ENCODE results near the gene NAALADL2. TPM values are rescaled to one million over a fixed set of nuclear protein-coding genes. Genes with fewer than 3 reads are reported as not detected.

NAALADL2 gene
- total RNA-seq, 1 donor from 2014 or later = not detected

DNA sequence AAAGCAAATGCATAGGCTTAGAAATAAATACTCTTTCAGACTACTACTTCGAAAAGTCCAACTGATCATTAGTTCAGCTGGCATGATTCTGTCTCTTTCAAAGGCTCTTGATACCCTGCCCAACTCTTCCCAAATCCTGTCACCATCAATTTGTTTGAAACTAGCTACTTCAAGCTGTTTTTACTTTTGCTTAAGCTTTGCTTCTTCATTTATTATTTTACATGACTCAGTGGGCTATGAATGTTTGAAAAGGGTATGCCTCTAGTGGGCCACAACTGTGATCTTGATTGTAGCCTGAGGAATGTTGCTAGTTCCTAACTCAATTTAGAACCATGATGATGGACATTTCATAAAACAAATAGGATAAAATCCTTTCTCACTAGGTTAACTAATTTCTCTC lies 340.8 kb downstream of the NAALADL2 start:
- intact Hi-C loops (cut with micrococcal nuclease) = no loop called here

DNA sequence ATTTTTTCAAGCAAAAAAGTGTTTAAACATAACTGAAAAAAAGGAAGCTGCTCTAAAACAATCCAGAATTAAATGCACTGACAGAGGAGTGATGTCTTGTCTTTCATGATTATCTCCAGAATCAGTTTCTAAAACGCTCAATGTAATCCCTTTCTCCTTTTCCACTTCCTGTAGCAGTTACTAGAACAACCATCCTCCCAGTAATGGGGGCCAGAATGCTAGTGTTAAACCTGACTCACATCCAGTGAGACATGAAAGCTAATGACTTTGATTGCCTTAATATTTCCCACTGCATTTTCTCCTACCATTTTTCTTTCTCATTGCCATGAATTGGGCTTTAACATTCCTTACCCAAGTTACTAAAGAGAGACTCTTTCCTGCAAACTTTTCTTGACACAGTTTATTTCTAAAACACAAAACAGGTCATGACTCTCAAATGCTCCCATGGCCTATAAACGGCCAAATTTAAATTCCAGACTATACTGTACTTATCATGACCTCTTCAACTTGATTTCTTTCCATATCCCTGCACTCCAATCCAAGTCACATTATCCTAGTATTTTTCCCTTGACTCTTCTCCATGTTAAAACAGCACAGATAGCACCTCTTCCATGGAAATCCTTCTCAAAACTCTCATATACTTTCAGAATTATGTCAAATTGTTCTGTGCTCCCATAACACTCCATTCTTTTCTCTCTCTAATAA lies 341.4 kb downstream of the NAALADL2 start:
- intact Hi-C loops (cut with micrococcal nuclease) = no loop called here

DNA sequence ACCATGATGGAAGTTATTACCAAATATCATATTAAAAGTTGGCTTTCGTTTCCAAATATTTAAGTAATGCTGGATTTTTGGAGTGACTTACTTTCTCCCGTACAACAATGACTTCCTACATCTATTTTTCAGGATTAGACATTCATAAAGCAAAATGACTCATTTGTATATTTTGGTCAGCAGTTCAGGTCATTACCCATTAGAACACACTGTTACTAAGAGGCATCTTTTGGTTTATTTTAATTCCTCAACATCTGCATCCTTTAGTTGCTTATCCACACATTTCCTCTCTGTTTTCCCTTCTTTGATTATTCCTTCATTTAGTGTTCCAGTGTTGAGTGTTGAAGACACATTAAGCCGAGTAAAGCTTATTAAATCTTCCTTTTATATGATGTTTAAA lies 348.2 kb downstream of the NAALADL2 start:
- intact Hi-C loops (cut with micrococcal nuclease) = loop anchor here (5.0 kb wide), 1 partner anchor 125 kb away; no protein-coding TSS in a partner anchor

DNA sequence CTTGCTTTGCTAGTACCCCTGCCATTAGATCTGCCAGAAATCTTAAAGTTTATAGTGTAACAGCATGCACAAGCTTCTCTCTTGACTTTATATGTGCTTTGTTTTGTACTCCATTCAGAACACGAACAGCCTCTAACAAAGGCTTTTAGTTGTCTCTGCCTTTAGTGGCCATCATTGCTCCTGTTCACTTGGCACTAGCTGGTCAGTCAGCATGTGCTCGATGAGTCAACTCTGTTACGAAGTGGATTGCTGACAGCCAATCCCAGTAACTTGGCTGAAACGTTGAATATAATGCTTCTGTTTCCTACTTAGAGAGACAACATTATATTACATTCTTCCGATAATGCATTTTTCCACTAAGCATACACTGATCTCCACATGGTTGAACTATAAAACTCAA lies 349.2 kb downstream of the NAALADL2 start:
- intact Hi-C loops (cut with micrococcal nuclease) = loop anchor here (5.0 kb wide), 1 partner anchor 126 kb away; no protein-coding TSS in a partner anchor

DNA sequence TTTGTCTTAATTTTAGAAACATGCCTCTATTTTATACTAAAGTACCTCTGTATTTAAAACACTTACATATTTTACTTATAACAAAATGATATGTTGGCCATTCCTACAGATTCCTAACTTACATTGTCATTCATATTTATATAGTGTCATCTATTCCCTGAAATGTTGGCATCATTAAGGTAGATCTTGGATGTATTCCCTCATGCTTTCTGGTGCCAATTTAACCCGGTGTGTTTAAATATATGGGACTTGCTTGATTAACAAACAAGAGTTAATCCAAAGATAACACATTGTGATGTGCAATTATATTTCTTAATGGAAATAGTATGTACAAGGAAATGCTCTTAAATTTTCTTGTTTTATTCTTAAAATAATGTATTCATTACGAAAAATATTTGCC lies 352.3 kb downstream of the NAALADL2 start:
- intact Hi-C loops (cut with micrococcal nuclease) = no loop called here

DNA sequence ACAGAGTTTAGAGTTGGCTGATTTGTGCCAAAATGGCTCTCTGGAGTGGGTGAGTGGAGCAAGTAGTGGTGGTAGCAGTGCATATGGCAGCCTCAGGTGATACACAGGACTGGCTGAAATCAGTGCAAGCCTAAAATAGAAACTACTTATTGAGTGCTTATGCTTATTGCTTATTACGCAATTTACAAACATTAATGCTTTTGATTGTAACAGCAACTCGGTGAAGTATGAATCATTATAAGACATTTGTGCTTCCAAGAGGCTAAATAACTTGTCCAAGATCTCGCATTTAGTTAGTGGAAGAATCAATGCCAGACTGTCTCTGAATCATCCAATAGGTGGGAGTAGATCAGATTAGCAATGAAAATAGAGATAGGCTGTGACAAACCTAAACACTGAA lies 353.8 kb downstream of the NAALADL2 start:
- intact Hi-C loops (cut with micrococcal nuclease) = no loop called here

DNA sequence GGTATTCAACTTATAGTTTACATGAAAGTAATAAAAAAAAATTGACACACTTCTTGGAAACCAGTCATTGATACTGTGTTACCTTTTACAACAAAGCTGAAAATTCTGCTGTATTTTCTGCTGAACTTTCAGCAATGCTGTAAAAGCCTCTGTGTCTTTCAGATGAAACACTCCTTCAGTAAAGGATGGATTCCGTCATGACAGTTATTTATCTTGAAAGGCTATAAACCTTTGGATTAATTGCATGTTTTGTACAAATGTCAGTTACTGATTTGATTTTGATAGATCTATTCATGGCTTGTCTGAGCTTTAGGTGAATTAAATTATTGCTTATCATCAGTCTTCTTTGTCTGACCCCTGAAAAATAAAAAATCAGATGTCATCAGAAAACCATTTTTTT lies 355.1 kb downstream of the NAALADL2 start:
- intact Hi-C loops (cut with micrococcal nuclease) = no loop called here

DNA sequence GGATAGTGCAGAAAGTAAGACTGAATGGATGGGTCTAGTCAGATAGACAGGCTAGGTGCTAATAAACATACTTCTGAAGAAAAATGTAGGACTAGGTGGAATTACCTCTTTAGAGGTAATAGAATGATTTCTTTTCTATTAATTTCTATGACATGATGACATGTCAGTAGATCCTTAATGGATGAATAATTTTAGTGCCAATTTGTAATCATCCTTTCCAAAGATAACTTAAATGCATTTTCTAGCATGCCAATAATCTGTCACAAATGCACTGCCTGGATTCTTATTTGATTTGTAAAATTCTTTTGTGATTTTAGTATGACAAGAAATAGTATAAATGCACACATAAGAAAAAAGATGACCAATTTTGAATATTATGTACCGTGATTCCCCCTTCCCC lies 356.7 kb downstream of the NAALADL2 start:
- intact Hi-C loops (cut with micrococcal nuclease) = no loop called here

DNA sequence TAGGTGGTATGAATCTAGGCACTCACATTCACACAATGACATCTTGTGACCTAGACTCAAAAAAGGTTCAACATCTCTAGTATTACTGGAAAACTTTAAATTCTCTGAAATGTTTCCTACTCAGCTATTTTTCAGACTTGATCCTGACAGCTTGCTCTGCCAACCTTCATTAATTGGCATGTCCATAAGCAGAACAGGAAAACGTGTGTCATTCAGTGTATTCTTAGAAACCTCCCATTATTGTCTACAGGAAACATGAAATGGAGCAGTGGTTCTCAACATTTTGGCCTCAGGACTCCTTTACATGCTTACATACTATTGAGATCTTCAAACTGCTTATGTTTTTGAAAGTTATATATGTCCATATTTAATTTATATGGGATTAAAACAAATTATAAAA lies 363.2 kb downstream of the NAALADL2 start:
- intact Hi-C loops (cut with micrococcal nuclease) = no loop called here

DNA sequence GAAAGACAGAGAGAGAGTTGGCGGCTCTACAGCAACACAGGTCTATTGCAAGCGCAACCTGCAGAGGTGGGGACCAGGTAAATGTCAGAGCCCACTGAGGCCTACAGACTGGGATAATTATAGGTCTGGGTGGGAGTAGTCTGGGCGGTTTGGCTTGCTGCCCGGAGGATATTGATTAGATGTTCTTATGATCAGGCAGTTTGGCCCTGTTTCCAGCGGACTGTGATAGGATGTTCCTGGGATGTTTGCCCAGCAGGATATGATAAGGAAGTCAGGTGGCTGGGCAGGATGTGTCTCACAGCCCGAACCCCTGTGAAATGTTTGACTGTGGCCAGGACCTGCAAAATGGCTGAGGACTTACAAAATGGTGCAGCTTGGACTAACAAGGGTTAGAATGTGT lies 364.9 kb downstream of the NAALADL2 start:
- intact Hi-C loops (cut with micrococcal nuclease) = no loop called here

DNA sequence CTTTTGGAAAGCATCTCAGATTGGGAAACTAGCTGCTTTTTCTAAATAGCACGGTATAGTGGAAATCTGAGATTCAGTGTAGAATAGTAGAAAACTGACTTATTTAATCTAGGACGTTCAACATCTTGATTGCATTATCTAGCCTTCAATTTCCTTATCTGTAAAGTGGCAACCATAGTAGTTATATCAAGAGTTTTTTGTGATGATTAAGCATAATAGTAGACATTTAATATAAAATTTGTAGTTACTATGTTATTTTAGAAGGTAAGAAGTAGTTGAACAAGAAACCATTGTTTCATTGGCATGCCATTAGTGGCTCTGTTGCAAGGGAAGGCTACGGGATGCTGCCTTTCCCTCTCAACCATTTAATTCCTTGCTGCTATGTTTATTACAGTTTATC lies 367.3 kb downstream of the NAALADL2 start:
- intact Hi-C loops (cut with micrococcal nuclease) = no loop called here

DNA sequence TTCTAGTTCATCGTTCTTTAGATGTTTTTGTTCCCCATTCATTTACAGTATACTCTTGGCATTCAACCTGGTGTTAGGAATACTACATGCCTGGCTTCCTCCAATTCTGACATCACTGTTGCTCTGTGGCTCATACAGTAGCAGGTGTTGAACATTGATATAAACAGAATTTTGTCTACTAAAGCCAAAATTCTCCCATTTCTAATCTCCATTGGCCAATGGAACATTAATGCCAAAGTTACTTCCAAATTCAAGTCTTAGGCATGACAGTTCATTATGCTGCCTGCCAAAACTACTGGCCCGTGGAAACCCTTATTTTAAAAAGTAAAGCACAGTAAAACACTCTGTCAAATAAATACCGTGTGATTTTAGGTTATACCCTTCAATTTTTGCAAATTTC lies 368.0 kb downstream of the NAALADL2 start:
- intact Hi-C loops (cut with micrococcal nuclease) = no loop called here

DNA sequence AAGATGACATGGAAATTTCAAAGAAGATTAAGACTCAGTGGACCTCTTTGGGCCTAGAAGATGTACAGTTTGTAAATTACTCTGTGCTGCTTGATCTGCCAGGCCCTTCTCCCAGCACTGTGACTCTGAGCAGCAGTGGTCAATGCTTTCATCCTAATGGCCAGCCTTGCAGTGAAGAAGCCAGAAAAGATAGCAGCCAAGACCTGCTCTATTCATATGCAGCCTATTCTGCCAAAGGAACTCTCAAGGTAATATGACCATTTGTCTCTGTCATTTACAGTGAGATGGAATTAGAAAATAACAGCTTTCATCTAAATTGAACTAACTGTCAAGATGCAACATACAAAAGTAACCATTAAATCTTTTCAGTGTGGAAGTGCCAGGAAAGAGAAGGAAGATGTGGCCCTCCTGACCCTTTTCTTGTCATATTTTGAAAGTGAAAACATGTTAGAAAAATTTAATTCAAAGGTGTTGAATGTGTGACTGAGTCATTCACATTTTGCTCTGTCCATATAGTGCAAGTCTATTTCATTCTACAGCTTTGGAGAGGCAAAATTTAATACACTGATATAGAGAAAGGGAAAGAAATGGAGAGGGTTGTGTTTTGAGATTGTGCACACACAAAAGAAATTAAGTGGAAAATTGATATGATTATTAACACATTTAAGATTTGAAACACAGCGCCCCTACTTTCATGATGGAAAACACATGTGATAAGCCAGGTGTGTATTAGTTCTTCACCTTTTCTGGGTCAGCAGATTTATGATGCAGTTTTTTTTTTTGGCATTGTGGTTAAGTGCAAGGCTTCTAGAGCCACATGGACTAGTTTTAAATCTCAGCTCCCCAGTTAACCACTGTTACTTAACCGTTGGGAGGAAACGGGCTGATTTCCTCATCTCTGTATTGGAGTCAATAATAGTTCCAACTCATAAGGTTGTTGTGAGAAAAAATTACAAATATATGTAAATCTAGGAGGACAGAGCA lies 375.1 kb downstream of the NAALADL2 start:
- intact Hi-C loops (cut with micrococcal nuclease) = no loop called here

DNA sequence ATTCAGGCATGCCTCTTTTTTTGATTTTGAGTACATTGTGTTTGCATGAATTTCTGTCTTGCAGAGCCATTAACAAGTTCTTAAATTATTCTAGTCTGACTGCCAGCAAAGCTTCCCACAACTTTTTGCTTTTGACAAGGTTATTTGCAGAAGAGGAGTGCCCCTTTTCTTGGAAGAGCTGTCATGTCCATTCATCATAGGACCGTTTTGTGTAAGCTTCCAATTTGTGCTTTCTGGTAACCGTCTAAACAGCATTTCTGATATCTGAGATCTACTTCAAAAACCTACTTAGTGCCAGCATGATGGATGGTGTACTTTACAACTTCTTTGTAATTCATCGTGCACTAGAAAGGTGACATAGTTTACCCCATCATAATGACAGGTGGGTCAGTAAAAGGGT lies 379.7 kb downstream of the NAALADL2 start:
- intact Hi-C loops (cut with micrococcal nuclease) = no loop called here

DNA sequence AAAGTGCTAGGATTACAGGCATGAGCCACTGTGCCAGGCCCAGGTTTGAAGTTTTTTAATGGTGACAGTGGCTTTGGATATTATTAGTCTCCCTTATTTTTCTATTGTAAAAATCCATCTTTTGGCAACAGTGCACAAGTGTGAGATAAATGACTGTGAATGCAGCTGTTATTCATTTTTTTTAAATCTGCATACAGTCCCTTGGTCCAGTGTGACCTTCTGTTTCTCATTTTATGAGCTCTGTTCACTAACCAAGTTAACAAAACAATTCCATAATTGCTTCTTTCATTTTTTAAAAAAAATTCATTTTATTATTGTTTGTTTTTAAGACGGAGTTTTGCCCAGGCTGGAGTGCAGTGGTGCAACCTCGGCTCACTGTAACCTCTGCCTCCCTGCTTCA lies 381.8 kb downstream of the NAALADL2 start:
- intact Hi-C loops (cut with micrococcal nuclease) = no loop called here

DNA sequence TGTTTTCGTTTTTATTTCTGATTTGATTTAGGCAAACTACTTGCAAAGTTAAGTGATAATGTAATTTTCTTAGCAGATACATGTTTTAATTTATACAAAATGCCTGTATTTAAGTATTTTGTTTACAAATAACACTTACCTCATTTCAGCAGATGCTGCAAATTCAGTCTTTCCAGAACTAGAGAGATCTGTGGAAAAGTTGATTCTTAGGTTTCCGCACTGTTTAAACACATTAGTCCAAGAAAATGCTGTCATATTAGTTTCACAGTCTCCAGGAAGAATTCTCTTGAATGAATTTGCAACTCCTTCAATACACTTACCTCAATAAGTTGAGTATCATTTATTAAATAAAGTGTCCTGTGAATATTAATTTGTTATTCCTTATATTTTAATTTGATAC lies 383.1 kb downstream of the NAALADL2 start:
- intact Hi-C loops (cut with micrococcal nuclease) = no loop called here

DNA sequence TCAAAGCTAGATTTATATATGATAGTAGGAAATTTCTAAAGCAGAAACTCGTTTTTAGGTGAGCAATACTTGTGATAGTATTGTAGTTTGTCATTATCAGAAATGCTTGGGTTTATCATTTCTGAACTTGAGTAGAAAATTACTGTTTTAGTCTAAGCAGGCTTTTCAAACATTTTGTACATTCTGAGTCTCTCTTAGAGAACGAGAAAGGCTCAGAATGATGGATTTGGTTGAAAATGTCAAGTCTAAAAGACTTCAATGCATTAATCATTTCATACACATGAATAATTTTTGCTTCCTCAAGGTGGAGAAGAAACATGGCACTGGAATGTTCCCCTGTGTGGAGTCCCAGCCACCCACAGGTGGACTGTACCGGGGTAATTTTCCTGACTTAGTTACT lies 387.1 kb downstream of the NAALADL2 start:
- intact Hi-C loops (cut with micrococcal nuclease) = no loop called here

DNA sequence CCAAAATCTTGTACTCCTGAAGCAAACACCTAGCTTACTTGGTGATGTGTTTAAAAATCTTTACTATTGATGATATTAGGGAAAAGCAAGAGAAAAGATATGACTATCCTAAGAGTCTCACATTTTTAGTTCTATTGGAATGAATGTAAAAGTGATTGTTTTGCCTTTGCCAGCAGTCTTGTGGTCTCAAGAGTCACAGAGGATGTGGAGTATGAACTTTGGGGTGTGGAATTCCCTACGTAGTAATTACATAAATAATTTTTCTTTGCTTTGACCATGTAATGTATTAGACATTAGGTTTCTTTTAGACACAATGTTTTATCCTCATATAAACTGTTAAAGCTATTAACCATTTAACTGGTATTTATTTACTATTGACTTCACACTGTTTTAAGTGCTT lies 387.6 kb downstream of the NAALADL2 start:
- intact Hi-C loops (cut with micrococcal nuclease) = no loop called here

DNA sequence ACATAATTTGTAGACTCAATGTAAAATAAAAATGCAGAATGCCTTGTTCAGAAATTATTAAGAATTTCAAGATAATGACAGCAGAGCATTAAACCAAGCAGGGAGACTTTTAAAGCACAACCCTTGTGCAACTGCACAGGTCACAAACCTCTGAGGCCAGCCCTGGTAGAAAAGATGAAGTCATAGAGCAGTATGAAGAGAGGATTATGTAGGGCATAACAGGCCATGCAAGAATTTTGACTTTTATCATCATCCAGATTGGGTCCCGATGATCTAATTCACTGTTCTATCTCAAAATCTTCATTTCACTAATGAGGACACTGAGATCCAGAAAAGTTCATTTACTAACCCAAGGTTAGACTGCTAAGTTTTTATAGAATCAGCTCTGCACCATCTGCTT lies 388.5 kb downstream of the NAALADL2 start:
- intact Hi-C loops (cut with micrococcal nuclease) = no loop called here

DNA sequence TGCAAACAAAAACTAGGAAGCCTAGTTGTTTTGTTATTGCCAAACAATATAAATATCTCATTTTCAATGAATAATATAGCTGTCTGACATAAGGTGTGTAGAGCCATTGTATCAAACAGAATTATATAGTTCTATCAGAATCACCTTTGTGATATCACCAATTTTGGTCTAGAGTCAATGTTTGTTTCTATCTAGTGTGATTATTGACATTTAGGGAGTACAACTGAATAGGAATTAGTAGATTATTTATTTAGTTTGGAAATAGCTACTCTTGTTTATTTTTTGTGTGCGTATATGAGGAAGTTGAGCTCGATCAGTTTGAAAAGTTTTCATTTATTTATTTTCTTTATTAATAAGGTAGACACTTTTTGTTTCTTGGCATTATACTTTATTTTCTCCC lies 389.7 kb downstream of the NAALADL2 start:
- intact Hi-C loops (cut with micrococcal nuclease) = no loop called here

DNA sequence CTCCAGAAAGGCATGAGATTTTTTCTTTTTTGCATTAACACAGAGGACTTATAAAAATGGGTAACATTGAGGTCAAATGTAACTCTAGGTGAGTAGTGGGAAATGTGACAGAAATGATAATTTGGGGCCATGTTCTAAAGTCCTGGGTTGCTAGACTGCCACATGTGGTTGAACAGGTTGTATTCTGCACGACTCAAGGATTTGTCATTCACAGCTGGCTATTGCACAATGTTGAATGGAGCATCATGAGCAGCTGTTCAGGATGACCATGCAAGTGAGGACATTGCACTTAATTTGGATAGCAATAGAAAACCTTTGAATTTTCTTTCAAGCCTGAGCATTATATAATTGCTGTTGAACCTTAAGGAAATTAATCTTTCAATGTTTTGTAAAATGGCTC lies 396.6 kb downstream of the NAALADL2 start:
- intact Hi-C loops (cut with micrococcal nuclease) = no loop called here

DNA sequence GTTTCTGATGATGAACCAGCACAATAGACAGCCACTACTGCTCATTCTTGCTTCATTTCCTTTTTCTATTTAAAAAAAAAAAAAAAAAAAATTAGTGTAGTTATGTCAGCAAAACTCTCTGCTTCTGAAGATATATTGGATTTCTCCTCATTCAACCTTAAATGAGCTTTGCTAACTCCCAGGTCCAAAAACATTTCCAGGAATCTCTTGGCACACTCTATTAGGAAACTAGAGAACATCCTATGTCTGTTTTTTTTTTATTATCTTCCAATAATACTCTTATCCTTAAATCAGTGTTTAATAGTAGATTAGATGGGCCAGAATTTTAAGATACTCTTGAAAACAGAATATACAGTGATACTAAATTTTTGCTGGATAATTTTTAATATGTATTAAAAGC lies 398.0 kb downstream of the NAALADL2 start:
- intact Hi-C loops (cut with micrococcal nuclease) = no loop called here

DNA sequence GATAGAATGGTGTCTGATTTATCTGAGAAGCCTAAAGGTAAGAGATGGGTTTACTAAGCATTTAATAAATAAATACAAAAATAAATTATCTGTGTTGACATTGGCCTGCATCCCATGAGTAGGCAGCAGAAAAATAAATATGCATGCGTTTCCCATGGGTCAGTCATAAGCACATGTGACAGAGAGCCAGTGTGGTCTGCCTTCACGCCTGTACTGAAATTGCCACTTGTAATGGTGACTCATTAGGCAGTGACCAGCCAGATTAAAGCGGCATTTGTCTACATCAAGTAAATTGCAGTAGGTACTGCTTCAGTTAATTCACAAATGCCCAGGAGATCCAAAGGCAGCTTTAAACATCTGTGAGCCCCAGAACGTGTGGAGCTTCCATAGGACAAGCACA lies 399.6 kb downstream of the NAALADL2 start:
- intact Hi-C loops (cut with micrococcal nuclease) = no loop called here

Data from T-helper 2 cell treated with Interferon-gamma antibody and Interleukin-4, amounts not matched to agents 100 ng/mL and 5 ng/mL, for 36 hours (primary cell).